ENCODE data around the gene ADGRG1.

GRCh38 chr16:57661510-57661909, 33.1 kb downstream of the ADGRG1 start:
- no peak for TF ChIP-seq POLR2A (IDR thresholded peaks at IDR 0.05; ENCODE audit: low read depth, low read length)
- no peak for TF ChIP-seq TAF1 (IDR thresholded peaks at IDR 0.05; ENCODE audit: borderline replicate concordance, low read depth, low read length)

Measured in GM12892 (cell line).